CD4-positive, alpha-beta memory T cell (primary cell): ENCODE results near the gene FLAD1. TPM values are rescaled to one million over a fixed set of nuclear protein-coding genes. Genes with fewer than 3 reads are reported as not detected.

Experiments used
- CTCF ChIA-PET: fragments of 350-600 bp; sonication (Branson Sonifier 250); formaldehyde crosslinking; loops from one replicate; lab custom pipeline; 2021; ENCODE audit warnings: inconsistent platforms; ENCODE audit not compliant: partially characterized antibody; lab: Charles Lee
- POLR2A ChIA-PET: fragments of 350-600 bp; sonication (Branson Sonifier 250); formaldehyde crosslinking; loops from one replicate; lab custom pipeline; 2021; ENCODE audit not compliant: partially characterized antibody; lab: Charles Lee
- DNase-seq, 5 donors: peaks; one replicate each; pipeline versions ENCODE4 v3.0.0 to v3.0.0-alpha.2; 2020 to 2022; ENCODE audit warnings: mixed read lengths in 1 of 5
- H3K27ac ChIP-seq: one replicate; pipeline ENCODE4 v1.7.0; 2013; ENCODE audit warnings: low read depth, low read length
- H3K27me3 ChIP-seq: 2 replicates; pipeline ENCODE4 v1.7.0; 2013; ENCODE audit warnings: mild to moderate bottlenecking, low read length, moderate library complexity; ENCODE audit not compliant: insufficient read depth
- H3K36me3 ChIP-seq: 2 replicates; pipeline ENCODE4 v1.7.0; 2013; ENCODE audit warnings: mild to moderate bottlenecking, low read length, moderate library complexity; ENCODE audit not compliant: insufficient read depth
- H3K4me1 ChIP-seq: 2 replicates; pipeline ENCODE4 v1.7.0; 2013; ENCODE audit warnings: mild to moderate bottlenecking, low read length, moderate library complexity; ENCODE audit not compliant: insufficient read depth
- H3K4me3 ChIP-seq, 2 donors: one replicate each; pipeline ENCODE4 v1.7.0; 2013; ENCODE audit warnings: low read length in 2 of 2, mild to moderate bottlenecking in 1 of 2
- H3K9me3 ChIP-seq, 2 donors: one replicate each; pipeline ENCODE4 v1.7.0; 2013; ENCODE audit warnings: low read length in 2 of 2, control low read depth in 1 of 2; ENCODE audit not compliant: control insufficient read depth in 1 of 2
- H3K27ac Mint-ChIP-seq, 7 donors: one replicate each; pipeline ENCODE4 v1.8.0; 2020 to 2021; ENCODE audit warnings: mixed read lengths in 7 of 7, mild to moderate bottlenecking in 6 of 7, inconsistent platforms in 3 of 7, moderate library complexity in 3 of 7
- H3K27me3 Mint-ChIP-seq, 2 donors: one replicate each; pipeline ENCODE4 v1.8.0; 2020 to 2021; ENCODE audit warnings: mixed read lengths in 2 of 2
- H3K36me3 Mint-ChIP-seq, 2 donors: one replicate each; pipeline ENCODE4 v1.8.0; 2020 to 2021; ENCODE audit warnings: mixed read lengths in 2 of 2, inconsistent platforms in 1 of 2, mild to moderate bottlenecking in 1 of 2
- H3K4me1 Mint-ChIP-seq, 4 donors: one replicate each; pipeline ENCODE4 v1.8.0; 2020 to 2021; ENCODE audit warnings: mixed read lengths in 4 of 4, mild to moderate bottlenecking in 1 of 4
- H3K4me3 Mint-ChIP-seq, 8 donors: one replicate each; pipeline ENCODE4 v1.8.0; 2020 to 2021; ENCODE audit warnings: mixed read lengths in 8 of 8, mild to moderate bottlenecking in 7 of 8, moderate library complexity in 6 of 8, inconsistent platforms in 3 of 8
- H3K9me3 Mint-ChIP-seq, 8 donors: one replicate each; pipeline ENCODE4 v1.8.0; 2020 to 2021; ENCODE audit warnings: mixed read lengths in 8 of 8, mild to moderate bottlenecking in 5 of 8, inconsistent platforms in 3 of 8, moderate library complexity in 1 of 8
- intact Hi-C: fragments of 100-400 bp; cut with micrococcal nuclease; formaldehyde crosslinking; loops from one replicate; pipeline ENCODE4 v1.15.1; 2023
- polyA plus RNA-seq, 2 donors: library from polyadenylated mRNA; unstranded; fragments of 300-500 nt; fragmentation: Illumina TruSeq; gene quantifications; one replicate each; pipeline ENCODE4 v1.2.3, GENCODE V29; 2021
- total RNA-seq, 2 experiments: library from RNA; stranded (reverse); gene quantifications; one replicate each; pipeline ENCODE4 v1.2.3, GENCODE V29; 2021

FLAD1 gene
- total and polyA plus RNA-seq, 4 experiments from 2014 or later, result 48.9 to 75.9 (median 54.5) TPM

DNA sequence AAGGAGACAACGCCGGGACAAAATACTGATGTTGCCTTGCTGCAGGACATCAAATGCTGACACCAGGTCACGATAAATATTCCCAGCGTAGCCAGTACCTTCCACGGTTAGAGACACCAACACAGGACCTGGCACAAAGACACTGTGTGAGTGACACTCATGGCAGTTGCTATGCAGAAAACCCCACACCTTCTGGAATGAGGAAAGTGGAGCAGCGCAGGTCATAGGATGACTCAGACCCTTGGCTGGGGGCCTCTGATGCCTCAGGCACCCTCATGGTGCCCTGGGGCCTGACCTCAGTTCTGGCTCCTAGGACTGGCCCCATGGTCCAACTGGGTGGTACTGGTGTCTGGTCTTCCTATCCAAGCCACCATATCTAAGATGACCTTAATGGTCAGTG, 43.4 kb downstream of the FLAD1 start:
- Mint-ChIP-seq H3K27me3 (no peaks in the 10 kb centered on the region), H3K4me3 (no peak overlapping the region), H3K4me1 (peaks cover 4 to 15% (median 8%) of the 10 kb centered on the region in 4 donors), H3K27ac (peak overlapping the region in 1 of 7 donors; percentile 37), H3K9me3 (peaks cover 0 to 1% (median 0%) of the 10 kb centered on the region in 8 donors), H3K36me3 (no peaks in the 10 kb centered on the region)
- no peaks in the 10 kb centered on the region for H3K9me3 ChIP-seq
- H3K27me3 ChIP-seq, result no peaks in the 10 kb centered on the region
- H3K4me1 ChIP-seq, result no peaks in the 10 kb centered on the region
- POLR2A ChIA-PET, result interaction anchor here (0.5 kb wide), 1 partner anchor 420 kb away, joined by 7 read pairs; no protein-coding TSS in a partner anchor
- intact Hi-C loops, result no loop called here
- CTCF ChIA-PET, result no interaction called here
- no peaks in the 10 kb centered on the region for H3K36me3 ChIP-seq
- H3K4me3 ChIP-seq, result no peak overlapping the region
- no peak for DNase-seq
- H3K27ac ChIP-seq, result no peak overlapping the region

DNA sequence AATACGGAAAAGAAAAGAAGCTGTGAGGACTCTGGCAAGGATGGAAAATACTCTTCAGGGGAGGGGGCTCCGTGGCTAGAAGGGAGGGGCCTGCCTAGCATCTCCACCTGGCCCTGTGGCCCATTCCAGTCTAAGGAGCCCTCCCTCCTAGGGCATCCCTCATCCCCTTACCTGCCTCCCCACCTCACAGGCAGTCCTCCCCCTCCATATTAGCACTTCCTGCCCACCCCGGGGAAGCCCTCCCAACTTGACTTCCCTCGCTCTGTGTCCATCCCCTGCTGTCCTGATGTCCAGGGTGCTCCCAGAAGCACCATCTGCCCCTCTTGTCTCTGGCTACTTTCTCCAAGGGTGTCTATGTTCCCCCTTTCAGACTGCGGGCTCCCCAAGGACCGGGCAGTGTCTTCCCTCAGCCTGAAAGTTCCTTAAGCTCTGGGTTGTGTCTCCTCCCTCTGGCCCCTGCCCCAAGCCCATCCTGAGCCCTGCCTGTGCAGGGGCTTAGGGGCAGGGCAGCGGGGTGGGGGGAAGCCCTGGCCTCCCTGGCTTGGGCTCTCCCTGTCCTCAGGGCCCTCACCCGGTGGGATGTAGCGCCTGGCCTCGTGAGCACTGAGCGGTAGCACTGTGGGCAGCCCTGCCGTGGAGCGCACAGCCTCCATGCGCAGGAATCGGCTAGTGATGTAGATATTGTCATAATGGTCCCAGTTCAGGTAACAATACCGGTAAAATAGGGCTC, 46.5 kb downstream of the FLAD1 start:
- no peaks in the 10 kb centered on the region for H3K9me3 ChIP-seq
- no peaks in the 10 kb centered on the region for H3K4me1 ChIP-seq
- intact Hi-C loops, result no loop called here
- H3K4me3 ChIP-seq, result no peak overlapping the region
- H3K27me3 ChIP-seq, result no peaks in the 10 kb centered on the region
- no peaks in the 10 kb centered on the region for H3K36me3 Mint-ChIP-seq
- H3K4me1 Mint-ChIP-seq, result no peaks in the 10 kb centered on the region
- H3K27me3 Mint-ChIP-seq, result no peaks in the 10 kb centered on the region
- no peak overlapping the region for H3K27ac ChIP-seq
- DNase-seq, result no peak
- no peaks in the 10 kb centered on the region for H3K36me3 ChIP-seq
- H3K9me3 Mint-ChIP-seq, result no peaks in the 10 kb centered on the region
- H3K4me3 Mint-ChIP-seq, result no peak overlapping the region
- ChIA-PET POLR2A (no interaction called here), CTCF (interaction anchor here (0.7 to 0.8 kb wide), 2 partner anchors 13 to 88 kb away, joined by 3 read pairs; no protein-coding TSS in a partner anchor)
- H3K27ac Mint-ChIP-seq, result peak overlapping the region in 1 of 7 donors; percentile 79

DNA sequence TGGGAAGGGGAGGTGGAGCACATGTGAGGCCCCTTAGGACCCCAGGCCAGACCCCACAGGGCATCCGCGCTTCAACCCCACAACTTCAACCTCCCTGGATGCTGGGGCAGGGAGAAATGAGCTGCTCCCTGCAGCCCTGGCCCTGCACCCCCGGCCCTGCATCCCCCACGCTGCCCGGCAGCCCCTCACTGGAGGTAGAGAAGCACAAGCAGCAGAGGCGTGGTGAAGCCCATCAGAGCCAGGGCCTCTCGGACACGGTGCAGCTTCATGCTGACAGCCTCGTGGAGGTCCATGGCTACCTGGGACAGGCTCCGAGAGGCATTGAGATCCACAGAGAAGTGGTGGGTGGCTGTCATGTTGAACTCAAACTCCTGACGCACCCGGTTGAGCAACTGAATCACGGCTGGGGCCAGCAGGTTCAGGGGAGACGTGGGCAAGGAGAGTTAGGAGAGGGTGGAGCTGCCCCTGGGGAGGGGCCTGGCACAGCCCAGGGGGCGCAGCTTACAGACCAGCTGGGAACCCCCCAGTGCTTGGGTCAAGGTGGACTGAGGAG, 47.2 kb downstream of the FLAD1 start:
- DNase-seq, result no peak
- H3K27me3 ChIP-seq, result no peaks in the 10 kb centered on the region
- H3K4me1 ChIP-seq, result no peaks in the 10 kb centered on the region
- Mint-ChIP-seq H3K27ac (no peak overlapping the region), H3K36me3 (no peaks in the 10 kb centered on the region), H3K4me1 (no peaks in the 10 kb centered on the region), H3K4me3 (peak overlapping the region in 1 of 8 donors; percentile 12), H3K27me3 (no peaks in the 10 kb centered on the region), H3K9me3 (no peaks in the 10 kb centered on the region)
- H3K36me3 ChIP-seq, result no peaks in the 10 kb centered on the region
- H3K4me3 ChIP-seq, result no peak overlapping the region
- no peak overlapping the region for H3K27ac ChIP-seq
- no peaks in the 10 kb centered on the region for H3K9me3 ChIP-seq
- intact Hi-C loops, result no loop called here
- POLR2A ChIA-PET, result no interaction called here
- CTCF ChIA-PET, result interaction anchor here (0.7 to 1.5 kb wide), 3 partner anchors 13 to 89 kb away, joined by 3 read pairs; no protein-coding TSS in a partner anchor

DNA sequence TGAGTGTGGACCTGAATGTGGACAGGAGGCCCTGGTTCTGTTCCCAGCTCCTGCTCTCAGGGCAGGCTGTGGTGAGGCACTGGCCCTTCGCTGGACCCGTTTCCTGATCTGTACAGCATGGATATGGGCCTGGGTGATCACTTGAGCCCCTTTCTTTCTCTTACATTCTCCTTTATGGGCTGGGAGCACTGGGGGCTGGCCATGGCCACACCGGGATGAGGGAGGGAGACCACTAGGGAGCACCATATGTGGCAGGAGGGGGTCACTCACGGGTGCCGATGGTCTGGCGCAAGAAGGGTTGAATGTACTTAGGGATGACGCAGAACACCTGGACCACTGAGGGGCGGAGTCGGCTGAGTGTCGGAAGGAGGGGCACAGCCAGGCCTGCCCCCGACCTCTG, 47.8 kb downstream of the FLAD1 start:
- intact Hi-C loops, result no loop called here
- ChIA-PET CTCF (interaction anchor here (1.5 kb wide), 1 partner anchor 28 kb away, joined by 3 read pairs; no protein-coding TSS in a partner anchor), POLR2A (no interaction called here)
- Histone ChIP-seq H3K36me3 (no peaks in the 10 kb centered on the region), H3K27ac (no peak overlapping the region), H3K27me3 (no peaks in the 10 kb centered on the region), H3K9me3 (no peaks in the 10 kb centered on the region), H3K4me3 (no peak overlapping the region), H3K4me1 (no peaks in the 10 kb centered on the region)
- no peaks in the 10 kb centered on the region for H3K4me1 Mint-ChIP-seq
- H3K27ac Mint-ChIP-seq, result no peak overlapping the region
- no peaks in the 10 kb centered on the region for H3K9me3 Mint-ChIP-seq
- no peak overlapping the region for H3K4me3 Mint-ChIP-seq
- H3K27me3 Mint-ChIP-seq, result no peaks in the 10 kb centered on the region
- no peak for DNase-seq
- H3K36me3 Mint-ChIP-seq, result no peaks in the 10 kb centered on the region

DNA sequence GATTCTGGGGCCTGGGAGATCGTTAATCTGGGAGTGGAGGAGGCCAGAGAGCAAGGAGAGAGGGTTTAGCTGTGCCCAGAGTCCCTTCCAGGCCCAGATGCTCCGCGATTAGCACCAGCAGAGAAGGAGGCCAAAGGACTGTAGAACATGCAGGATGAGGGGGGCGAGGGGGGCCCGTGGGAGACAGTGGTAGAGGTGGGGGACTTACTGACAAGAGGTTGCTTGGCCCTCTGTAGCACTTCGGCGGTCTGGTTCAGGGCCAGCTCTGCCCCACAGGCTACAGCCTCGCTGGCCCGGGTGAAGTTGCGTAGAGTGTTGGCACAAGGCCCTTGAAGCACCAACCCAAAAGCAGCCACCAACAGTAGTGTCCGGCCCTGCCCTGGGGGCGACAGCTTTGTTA, 49.7 kb downstream of the FLAD1 start:
- no peaks in the 10 kb centered on the region for H3K36me3 ChIP-seq
- H3K9me3 ChIP-seq, result no peaks in the 10 kb centered on the region
- CTCF ChIA-PET, result interaction anchor here (1.5 kb wide), 1 partner anchor 13 kb away, joined by 3 read pairs; no protein-coding TSS in a partner anchor
- Mint-ChIP-seq H3K9me3 (no peaks in the 10 kb centered on the region), H3K27ac (peak overlapping the region in 1 of 7 donors; percentile 35), H3K4me1 (no peaks in the 10 kb centered on the region), H3K27me3 (no peaks in the 10 kb centered on the region), H3K4me3 (no peak overlapping the region), H3K36me3 (no peaks in the 10 kb centered on the region)
- intact Hi-C loops, result no loop called here
- POLR2A ChIA-PET, result no interaction called here
- H3K4me1 ChIP-seq, result no peaks in the 10 kb centered on the region
- H3K27me3 ChIP-seq, result no peaks in the 10 kb centered on the region
- DNase-seq, result no peak
- H3K4me3 ChIP-seq, result no peak overlapping the region
- no peak overlapping the region for H3K27ac ChIP-seq

DNA sequence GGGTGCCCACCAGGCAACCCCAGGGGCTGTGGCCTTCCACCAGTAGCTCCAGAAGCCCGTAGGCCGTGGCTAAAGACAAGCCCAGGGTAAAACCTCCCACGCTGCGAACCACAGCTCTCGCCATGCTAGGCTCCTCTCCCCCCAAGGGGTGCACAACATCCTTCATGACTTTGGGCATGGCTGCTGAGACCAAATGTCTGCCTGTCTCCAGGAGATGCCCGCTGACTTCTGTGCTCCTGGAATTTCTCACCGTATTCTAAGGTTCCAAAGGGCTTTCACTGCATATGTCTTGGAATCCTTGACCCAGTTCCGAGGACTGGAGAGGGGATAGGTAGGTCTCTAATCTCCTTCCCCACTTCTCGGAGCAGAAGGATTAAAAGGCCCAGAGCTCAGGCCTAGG, 50.4 kb downstream of the FLAD1 start, which contains the start of the genes DCST1 and DCST2:
Gene DCST1, plus strand, starts transcription at position 301 of the 400 bp plus-strand sequence. CDS start 213 bp downstream, outside the sequence.
Gene DCST2, minus strand, starts transcription at position 258 of the 400 bp plus-strand sequence. Its CDS starts 80 bp downstream, at position 178.
- H3K27me3 ChIP-seq, result no peaks in the 10 kb centered on the region
- no peaks in the 10 kb centered on the region for H3K4me1 Mint-ChIP-seq
- POLR2A ChIA-PET, result no interaction called here
- peak within 1 kb of the TSS in 1 of 7 donors; percentile 46 for H3K27ac Mint-ChIP-seq
- H3K36me3 ChIP-seq, result no peaks in the 10 kb centered on the region
- H3K4me1 ChIP-seq, result no peaks in the 10 kb centered on the region
- no peaks in the 10 kb centered on the region for H3K9me3 Mint-ChIP-seq
- H3K27me3 Mint-ChIP-seq, result peaks cover 0 to 1% of the 10 kb centered on the region in 2 donors
- CTCF ChIA-PET, result no interaction called here
- no peaks in the 10 kb centered on the region for H3K9me3 ChIP-seq
- no peak within 1 kb of the TSS for H3K4me3 ChIP-seq
- H3K27ac ChIP-seq, result no peak within 1 kb of the TSS
- intact Hi-C loops, result no loop called here
- H3K4me3 Mint-ChIP-seq, result no peak within 1 kb of the TSS
- DNase-seq, result no peak
- H3K36me3 Mint-ChIP-seq, result no peaks in the 10 kb centered on the region
